ENCODE measurements around the gene HIBCH.

The HIBCH gene

DNA sequence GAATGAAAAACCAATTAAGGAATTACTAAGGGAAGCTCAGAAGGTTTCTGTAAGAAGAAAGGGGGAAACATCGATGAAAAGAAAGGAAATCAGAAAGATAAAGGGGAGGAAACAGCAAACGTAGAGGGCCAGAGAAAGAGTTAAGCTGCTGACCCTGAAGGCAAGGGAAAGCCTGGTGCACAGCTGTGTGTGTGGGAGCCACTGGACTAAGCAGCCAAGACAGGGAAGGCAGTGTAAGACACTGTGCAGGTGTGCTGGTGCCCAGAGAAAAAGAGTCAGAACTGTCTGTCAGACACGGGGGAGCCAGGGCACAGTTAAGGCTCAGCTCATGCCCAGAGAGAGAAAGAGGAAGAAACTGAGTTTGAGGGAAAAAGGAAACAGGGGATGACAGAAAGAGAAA, 104.0 kb downstream of the HIBCH start:
- Histone ChIP-seq H3K4me3 (ENCODE audit: low read depth, low read length) (no peak overlapping the region), H3K27ac (no peak overlapping the region), H3K36me3 (replicated peaks) (no peaks in the 10 kb centered on the region), H3K27me3 (replicated peaks) (no peaks in the 10 kb centered on the region)
- no peak for DNase-seq
- TF ChIP-seq, protein P1, sequence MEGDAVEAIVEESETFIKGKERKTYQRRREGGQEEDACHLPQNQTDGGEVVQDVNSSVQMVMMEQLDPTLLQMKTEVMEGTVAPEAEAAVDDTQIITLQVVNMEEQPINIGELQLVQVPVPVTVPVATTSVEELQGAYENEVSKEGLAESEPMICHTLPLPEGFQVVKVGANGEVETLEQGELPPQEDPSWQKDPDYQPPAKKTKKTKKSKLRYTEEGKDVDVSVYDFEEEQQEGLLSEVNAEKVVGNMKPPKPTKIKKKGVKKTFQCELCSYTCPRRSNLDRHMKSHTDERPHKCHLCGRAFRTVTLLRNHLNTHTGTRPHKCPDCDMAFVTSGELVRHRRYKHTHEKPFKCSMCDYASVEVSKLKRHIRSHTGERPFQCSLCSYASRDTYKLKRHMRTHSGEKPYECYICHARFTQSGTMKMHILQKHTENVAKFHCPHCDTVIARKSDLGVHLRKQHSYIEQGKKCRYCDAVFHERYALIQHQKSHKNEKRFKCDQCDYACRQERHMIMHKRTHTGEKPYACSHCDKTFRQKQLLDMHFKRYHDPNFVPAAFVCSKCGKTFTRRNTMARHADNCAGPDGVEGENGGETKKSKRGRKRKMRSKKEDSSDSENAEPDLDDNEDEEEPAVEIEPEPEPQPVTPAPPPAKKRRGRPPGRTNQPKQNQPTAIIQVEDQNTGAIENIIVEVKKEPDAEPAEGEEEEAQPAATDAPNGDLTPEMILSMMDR (IDR thresholded peaks at IDR 0.05; ENCODE audit: low read depth, low read length, missing control alignments), result no peak
- in situ Hi-C loops (cut with HindIII; ENCODE audit: low pct_ligation_motif_present, low sequenced_read_pairs), result no loop called here

DNA sequence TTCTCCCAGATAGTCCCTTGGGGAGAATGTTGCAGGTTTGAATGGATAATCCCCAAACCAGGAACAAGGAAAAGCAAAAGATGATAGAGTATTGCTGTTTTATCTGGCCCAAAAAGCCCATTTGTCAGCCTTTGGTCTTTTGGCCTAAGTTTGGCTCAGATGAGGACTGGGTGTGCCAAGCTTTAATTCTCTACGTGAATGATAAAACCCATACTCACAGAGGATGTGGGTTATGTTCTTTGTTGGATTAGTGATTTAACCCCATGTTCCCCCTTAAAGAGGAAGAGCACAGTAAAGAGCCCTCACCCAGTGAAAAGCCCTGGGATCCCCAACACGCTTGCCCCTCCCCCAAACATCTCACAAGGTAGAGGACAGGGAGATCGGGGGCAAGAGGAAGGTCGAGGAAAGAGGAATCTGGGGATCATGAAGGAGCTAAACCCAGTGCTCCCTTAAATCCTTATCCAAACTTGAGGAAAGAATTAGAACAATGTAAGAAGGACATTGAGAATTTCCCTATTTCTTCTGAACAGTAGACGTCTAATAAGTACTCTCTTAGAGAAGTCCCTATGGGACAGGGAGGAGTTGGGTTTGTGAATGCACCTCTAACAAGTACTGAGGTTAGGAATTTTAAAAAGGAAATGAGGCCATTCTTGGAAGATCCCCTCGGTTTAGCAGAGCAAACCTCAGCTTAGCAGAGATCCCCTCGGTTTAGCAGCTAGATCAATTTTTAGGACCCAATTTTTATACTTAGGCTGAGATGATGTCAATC, 105.0 kb downstream of the HIBCH start:
- no peak overlapping the region for H3K27ac ChIP-seq
- in situ Hi-C loops (cut with HindIII; ENCODE audit: low pct_ligation_motif_present, low sequenced_read_pairs), result no loop called here
- no peak overlapping the region for H3K4me3 ChIP-seq (ENCODE audit: low read depth, low read length)
- no peak for DNase-seq
- H3K36me3 ChIP-seq (replicated peaks), result no peaks in the 10 kb centered on the region
- no peaks in the 10 kb centered on the region for H3K27me3 ChIP-seq (replicated peaks)
- TF ChIP-seq, protein P1 (IDR thresholded peaks at IDR 0.05; ENCODE audit: low read depth, low read length, missing control alignments), result no peak

DNA sequence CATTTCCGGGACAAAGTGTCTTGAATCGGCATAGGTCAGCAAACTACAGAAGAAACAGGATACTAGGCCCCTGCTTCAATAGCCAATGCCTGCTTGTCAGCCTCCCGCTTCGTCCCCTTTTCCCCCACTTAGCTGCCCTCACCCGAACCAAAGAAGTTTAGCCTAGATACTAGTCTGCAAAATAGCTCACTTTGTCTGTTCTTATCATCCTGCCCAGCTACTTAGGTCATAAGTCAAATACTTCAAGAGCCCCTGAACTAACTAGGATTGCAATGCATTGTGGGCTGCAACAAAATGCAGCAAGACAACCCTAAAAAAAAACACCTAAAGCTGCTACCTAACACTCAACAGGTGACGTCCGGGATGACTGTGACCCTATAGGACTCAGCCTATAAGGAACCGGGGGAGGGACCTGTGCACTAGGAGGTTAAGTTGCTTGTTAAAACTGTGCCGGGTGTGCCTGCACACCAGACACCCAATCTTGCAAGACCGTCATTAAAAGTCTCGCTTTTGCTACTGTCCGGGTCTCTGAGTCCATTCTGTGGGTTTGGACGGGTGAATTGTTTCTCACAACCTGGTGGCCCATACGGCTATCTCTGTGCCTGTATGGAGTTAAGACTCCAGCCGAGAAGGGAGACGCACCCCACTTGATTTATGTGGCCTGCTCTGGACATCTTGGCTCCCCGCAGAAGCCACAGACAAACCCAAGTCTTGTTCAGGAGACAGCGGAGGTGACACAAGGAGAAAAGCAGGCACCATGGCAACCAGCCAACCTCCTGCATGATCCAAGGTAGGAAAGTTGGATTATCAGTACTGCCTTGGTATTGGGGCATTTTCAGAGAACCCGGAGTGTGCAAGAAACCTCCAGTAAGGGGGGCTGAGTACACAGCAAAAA, 105.9 kb downstream of the HIBCH start:
- TF ChIP-seq, protein P1 (IDR thresholded peaks at IDR 0.05; ENCODE audit: low read depth, low read length, missing control alignments), result no peak
- no peaks in the 10 kb centered on the region for H3K27me3 ChIP-seq (replicated peaks)
- no peak overlapping the region for H3K27ac ChIP-seq
- DNase-seq, result no peak
- no peaks in the 10 kb centered on the region for H3K36me3 ChIP-seq (replicated peaks)
- no peak overlapping the region for H3K4me3 ChIP-seq (ENCODE audit: low read depth, low read length)
- in situ Hi-C loops (cut with HindIII; ENCODE audit: low pct_ligation_motif_present, low sequenced_read_pairs), result no loop called here

DNA sequence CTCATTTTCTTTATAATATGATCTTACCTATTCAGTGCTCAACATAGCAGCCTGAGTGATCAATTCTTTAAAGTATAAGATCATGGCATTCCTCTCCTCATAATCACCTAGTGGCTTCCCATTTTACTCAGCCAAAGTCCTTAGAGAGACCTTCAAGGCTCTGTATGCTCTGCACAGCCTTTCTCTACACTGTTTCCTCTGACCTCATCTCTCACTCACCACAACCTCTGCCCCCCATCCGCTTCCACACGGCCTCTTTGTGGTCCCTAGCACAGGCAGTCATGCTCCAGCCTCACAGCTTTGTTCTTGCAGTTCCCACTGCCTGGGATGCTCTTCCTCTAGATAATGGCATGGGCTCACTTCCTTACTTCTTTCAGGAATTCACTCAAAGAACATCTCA, 109.2 kb downstream of the HIBCH start:
- H3K4me3 ChIP-seq (ENCODE audit: low read depth, low read length), result no peak overlapping the region
- DNase-seq, result no peak
- TF ChIP-seq, protein P1 (IDR thresholded peaks at IDR 0.05; ENCODE audit: low read depth, low read length, missing control alignments), result no peak
- no peaks in the 10 kb centered on the region for H3K36me3 ChIP-seq (replicated peaks)
- H3K27me3 ChIP-seq (replicated peaks), result no peaks in the 10 kb centered on the region
- in situ Hi-C loops (cut with HindIII; ENCODE audit: low pct_ligation_motif_present, low sequenced_read_pairs), result no loop called here
- H3K27ac ChIP-seq, result no peak overlapping the region

DNA sequence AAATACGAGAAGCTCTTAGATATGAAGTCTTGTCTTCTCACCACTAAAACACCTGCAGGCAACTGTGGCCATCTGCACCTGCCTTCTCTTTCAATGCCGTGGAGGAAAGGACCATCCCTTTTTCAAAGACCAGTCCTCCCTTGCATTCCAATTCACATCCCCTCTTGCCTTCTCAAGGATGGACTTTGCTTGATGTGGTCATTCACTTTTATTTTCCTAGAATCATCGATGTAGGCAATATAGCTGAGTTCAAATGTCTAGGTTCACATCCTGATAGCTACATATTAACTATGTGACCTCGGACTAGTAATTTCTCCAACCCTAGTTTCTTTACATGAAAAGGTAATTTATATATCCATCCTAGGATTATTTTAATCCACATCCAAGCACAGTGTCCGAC, 110.1 kb downstream of the HIBCH start:
- H3K4me3 ChIP-seq (ENCODE audit: low read depth, low read length), result no peak overlapping the region
- no peak overlapping the region for H3K27ac ChIP-seq
- in situ Hi-C loops (cut with HindIII; ENCODE audit: low pct_ligation_motif_present, low sequenced_read_pairs), result no loop called here
- TF ChIP-seq, protein P1 (IDR thresholded peaks at IDR 0.05; ENCODE audit: low read depth, low read length, missing control alignments), result no peak
- no peaks in the 10 kb centered on the region for H3K27me3 ChIP-seq (replicated peaks)
- H3K36me3 ChIP-seq (replicated peaks), result no peaks in the 10 kb centered on the region
- no peak for DNase-seq
